Glomerular visceral epithelial cell (primary cell): ENCODE data around the gene THOC6.
A peak's percentile ranks its signal among the peaks of the same experiment; 100 is the strongest.

ENCODE experiments used
- DNase-seq: peaks from one replicate; pipeline ENCODE4 v3.0.0-alpha.2; 2016; ENCODE audit errors: extremely low spot score

The THOC6 gene

GRCh38 chr16:3015865-3016521 is 7.8 kb upstream of the THOC6 start:
- no peak for DNase-seq

- DNase-seq: no peak
Measured at GRCh38 chr16:3017344-3017743, 6.5 kb upstream of the THOC6 start.

- no peak for DNase-seq
Measured at GRCh38 chr16:3017794-3018506, 5.9 kb upstream of the THOC6 start, which contains the start of gene CLDN6. CLDN6 (minus strand) TSS chr16:3018183; CDS start chr16:3016021, 2,162 bp downstream.

GRCh38 chr16:3019594-3020246 is 4.1 kb upstream of the THOC6 start:
- no peak for DNase-seq

- peak; percentile 87 for DNase-seq
Measured at GRCh38 chr16:3020247-3020603, 3.6 kb upstream of the THOC6 start, which contains the start of gene TNFRSF12A. TNFRSF12A (plus strand) TSS chr16:3020368; CDS start chr16:3020398, 30 bp downstream.

DNA sequence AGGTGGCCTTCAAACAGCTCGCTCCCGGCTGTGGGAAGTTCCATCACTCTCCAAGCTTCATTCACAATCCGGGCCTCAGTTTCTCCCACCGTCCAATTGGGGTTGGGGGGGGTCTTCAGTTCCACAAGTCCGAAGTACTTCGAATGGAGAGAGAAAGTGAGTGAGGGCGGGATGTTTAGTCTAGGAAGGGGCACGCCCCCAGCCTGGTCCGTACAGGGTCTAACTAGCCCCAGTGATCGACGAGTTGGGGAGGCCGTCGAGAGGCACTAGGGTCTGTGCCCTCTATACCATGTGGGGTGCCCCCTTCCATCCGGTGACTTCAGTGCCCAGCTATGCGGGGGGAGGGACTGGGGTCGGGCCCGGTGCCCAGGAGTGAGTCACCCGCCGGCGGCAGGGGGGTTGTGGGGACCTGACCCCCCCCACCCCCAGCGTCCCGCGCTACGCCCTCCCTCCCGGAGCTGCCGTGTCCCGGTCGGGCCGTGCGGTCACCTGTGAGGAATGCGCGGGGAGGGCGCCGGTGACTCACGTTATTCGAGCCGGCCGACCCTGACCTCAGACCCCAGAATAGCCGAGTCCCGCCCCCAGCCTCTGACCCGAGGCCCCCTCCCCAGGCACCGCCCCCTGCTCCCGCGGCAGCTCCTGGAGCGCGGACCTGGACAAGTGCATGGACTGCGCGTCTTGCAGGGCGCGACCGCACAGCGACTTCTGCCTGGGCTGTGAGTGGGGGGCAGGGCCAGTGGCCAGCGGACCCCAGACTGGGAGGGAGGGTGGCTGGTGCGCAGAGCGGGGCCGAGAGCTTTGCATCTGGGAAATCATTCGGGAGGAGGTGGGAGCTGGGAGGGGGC is 3.0 kb upstream of the THOC6 start:
- peak; percentile 97 for DNase-seq

- DNase-seq: peak; percentile 95
Measured at GRCh38 chr16:3021449-3022207, 2.2 kb upstream of the THOC6 start.

GRCh38 chr16:3022208-3022683 is 1.6 kb upstream of the THOC6 start:
- DNase-seq: peak; percentile 93

DNA sequence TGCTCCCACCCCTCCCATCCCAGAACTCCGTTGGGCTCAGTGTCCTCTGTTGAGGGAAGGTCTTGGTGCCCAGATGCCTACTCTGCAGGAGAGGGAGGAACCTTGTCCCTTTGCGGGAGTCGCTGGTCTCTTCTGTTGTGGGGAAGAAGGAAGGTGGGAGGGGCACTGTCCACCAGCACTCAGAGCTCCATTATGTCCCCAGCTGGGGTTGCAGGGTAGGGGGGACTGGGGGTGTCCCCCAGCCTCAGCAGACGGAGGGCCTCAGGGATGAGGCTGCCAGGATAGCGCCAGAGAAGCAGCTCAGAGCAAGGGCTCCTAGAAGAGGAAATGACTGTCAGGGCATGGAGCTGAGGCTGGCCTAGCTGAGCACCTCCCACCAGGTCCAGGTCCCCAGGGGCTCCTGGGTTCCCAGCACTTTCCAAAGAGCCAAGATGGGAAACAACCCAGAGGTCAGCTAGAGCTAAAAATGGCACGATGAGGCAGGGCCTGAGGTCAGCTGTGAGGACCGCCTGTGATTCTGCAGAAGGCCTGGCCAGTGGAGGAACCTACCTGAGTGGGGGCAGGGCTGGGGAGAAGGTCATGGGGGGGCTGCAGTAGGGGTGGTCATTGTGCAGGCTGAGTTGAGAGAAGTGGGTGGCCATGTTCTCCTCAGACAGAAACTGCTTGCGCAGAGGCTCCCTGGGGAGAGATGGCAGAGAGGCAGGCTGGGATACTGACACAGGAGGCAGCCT is 986 bp upstream of the THOC6 start:
- DNase-seq: no peak

- peak; percentile 92 for DNase-seq
Measured at GRCh38 chr16:3023415-3023668, 493 bp upstream of the THOC6 start.

DNA sequence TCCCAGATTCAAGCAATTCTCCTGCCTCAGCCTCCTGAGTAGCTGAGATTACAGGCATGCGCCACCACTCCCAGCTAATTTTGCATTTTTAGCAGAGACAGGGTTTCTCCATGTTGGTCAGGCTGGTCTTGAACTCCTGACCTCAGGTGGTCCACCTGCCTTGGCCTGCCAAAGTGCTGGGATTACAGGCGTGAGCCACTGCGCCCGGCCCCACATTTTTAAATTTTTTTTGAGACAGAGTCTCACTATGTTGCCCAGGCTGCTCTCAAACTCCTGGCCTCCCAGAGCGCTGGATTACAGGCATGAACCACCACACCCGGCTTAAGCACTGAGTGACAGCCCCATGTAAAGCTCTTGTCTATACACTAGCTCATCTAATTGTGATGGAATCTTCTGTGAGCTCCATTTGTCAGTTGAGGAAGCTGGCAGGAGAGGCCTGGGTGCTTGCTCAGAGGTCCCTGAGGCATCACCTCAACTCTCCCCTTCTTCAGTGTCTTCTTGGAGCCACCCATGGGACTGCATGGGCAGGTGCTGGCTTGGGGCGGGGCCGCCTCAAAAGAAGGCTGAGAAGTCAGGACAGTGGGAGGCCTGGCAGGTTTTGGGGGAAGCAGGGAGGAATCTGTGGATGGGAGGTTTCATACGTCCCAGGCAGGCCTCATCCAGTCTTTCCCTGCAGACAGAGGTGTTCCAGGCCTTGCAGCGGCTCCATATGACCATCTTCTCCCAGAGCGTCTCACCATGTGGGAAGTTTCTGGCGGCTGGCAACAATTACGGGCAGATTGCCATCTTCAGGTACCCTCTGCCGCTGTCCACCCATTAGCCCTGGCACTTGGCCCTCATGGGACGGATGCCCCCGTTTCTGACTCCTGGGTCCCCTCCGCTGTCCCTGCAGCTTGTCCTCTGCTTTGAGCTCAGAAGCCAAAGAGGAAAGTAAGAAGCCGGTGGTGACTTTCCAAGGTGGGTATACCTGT is 1.5 kb downstream of the THOC6 start:
- no peak for DNase-seq

- no peak for DNase-seq
Measured at GRCh38 chr16:3026003-3026378, 2.2 kb downstream of the THOC6 start.

GRCh38 chr16:3026609-3027488 is 3.0 kb downstream of the THOC6 start:
- no peak for DNase-seq

GRCh38 chr16:3027489-3027795 is 3.6 kb downstream of the THOC6 start:
- no peak for DNase-seq

- peak; percentile 87 for DNase-seq
Measured at GRCh38 chr16:3027983-3028715, 4.3 kb downstream of the THOC6 start.

- no peak for DNase-seq
Measured at GRCh38 chr16:3028716-3029319, 5.0 kb downstream of the THOC6 start.

DNA sequence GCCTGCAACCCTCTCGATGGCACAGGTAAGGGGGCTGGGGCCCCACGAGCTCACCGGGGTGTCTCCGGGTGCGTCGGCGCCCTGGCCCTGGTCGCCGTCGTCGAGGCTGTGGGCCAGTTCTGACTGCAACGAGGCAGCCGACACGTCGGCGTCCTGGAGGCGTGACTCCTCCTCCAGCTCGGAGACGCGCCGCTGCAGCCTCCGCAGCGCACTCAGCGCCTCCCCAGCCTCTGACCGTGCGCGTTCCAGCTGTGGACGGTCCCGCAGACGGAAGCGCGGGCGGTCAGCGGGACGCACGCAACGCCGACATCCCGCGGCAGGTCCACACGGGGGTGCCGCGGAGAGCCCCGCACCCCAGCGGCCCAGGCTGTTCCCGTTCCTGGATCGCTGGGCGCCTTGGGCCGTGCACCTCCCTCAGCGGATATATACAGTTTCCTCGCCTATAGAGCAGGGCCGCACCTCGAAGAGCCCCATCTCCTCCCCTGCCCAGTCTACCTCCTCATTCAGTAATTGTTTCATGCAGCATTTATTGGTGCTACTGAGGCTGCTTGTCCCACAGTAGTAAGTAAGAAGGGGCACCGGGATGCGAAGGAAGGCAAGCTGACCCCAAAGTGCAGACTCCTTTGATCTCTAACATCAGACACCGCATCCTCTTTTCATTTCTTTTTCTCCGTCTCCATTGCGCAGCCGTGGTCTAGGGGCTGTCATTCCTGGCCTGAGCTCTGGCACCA is 5.8 kb downstream of the THOC6 start:
- no peak for DNase-seq
